HuH-7.5 (cell line): ENCODE data around the gene CALCOCO1.
"Not testable (repeated sequence)": the region's sequence is repeated elsewhere in the genome, so short reads cannot be mapped to it uniquely, and the experiment has no call there.

ENCODE experiments used
- DNase-seq: peaks from one replicate; pipeline ENCODE4 v3.0.0; 2011; ENCODE audit warnings: low spot score

The CALCOCO1 gene

GRCh38 chr12:53733807-53734200 is 6.6 kb upstream of the CALCOCO1 start:
- no peak for DNase-seq

GRCh38 chr12:53733051-53733806 is 6.0 kb upstream of the CALCOCO1 start:
- no peak for DNase-seq

DNA sequence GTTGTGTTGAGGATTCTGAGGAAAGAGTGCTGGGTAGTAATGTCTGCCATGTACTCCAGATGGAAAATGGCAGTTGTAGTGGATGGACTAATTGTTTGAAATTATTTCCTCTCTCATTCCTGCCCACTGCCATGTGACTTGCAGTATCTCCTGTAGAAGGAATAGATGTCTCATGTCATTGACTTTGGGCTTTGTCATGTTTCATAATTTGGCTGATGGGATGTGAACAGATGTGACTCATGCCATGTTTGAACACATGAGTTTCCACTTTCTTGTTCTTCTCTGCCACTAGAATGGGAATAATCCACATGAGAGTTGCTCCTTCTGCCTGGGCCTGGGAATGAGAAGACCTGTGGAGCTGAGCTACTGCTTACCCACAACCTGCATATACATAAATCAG is 2.4 kb upstream of the CALCOCO1 start:
- no peak for DNase-seq

- DNase-seq = no peak
Measured at GRCh38 chr12:53728206-53728605, 954 bp upstream of the CALCOCO1 start.

DNA sequence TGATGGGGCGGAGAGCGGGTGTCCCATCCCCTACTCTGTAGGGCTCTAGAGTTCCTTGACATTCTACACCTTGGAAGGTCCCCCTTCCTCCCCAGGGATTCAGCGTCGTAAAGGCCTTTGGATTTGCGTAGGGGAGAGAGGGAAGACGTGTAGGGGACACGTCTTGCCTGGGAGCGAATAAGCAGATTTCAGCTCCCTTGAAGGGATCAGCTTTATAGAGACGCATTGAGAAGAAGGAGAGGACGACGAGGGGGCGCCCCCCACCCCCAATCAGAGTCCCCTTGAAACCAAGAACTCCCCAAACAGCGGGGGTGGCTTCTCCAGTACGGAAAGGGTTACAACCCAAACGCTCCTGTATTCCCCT is 324 bp downstream of the CALCOCO1 start:
- no peak for DNase-seq

DNA sequence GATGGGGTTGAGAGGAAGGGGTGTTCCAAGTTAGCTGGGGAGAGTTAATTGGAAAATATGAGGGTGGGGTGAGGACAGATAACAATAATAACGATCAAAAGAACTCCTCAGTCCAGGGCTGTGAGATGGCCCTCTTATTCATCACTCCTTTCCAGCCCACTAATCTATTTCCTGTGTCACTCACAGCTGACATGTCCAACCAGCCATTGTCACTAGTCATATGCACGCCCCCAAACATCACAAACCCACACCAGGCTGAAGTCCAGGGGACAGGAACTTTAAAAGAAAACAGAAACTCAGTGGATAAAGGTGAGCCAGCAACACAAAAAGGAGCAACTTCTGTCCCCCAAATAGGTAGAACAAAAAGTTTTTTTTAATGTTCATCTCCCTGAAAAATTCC is 911 bp downstream of the CALCOCO1 start:
- no peak for DNase-seq

DNA sequence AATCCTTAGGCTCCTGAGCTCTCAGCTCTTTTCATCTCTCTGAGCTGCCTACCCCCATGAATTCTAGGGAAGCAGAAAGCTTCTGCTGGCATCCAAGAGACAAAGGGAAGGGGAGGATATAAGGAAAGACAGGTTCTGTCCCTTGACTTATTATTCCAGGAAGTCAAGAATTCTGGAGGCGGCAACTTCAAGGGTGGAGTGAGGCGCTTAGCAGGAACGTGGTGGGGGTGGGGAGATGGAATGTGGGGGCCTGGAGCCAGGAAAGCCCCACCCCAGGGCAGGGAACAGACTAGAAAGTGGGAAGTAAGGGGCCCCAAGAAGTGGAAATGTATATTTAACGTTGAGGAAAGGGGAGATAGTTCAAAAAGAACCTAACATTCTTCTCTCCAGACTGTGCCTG is 1.4 kb downstream of the CALCOCO1 start:
- no peak for DNase-seq

DNA sequence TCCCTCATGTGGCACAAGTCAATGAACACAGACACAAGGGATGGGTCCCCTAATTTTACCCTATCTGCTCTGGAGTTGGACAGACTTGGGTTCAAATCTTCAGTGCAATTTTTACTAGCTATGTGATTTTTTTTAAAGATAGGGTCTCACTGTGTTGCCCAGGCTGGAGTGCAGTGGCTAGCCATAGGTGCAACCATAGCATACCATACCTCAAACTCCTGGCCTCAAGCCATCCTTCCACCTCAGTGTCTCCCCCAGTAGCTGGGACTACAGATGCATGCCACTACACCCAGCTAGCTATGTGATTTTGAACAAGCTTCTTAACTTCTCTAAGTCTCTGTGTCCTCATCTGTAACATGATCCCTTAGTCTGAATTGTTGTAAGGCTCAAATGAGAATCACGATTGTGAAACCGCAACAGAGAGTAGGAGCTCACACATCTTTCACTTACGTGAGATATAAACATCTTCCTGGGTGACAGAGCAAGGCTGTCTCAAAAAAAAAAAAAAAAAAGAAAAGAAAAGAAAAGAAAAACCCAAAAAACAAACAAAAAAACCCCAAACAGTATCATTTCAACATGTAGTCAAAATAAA is 4.7 kb downstream of the CALCOCO1 start:
- DNase-seq = no peak

GRCh38 chr12:53720946-53721345 is 6.3 kb downstream of the CALCOCO1 start:
- DNase-seq = no peak

GRCh38 chr12:53719649-53720048 is 7.6 kb downstream of the CALCOCO1 start:
- no peak for DNase-seq

DNA sequence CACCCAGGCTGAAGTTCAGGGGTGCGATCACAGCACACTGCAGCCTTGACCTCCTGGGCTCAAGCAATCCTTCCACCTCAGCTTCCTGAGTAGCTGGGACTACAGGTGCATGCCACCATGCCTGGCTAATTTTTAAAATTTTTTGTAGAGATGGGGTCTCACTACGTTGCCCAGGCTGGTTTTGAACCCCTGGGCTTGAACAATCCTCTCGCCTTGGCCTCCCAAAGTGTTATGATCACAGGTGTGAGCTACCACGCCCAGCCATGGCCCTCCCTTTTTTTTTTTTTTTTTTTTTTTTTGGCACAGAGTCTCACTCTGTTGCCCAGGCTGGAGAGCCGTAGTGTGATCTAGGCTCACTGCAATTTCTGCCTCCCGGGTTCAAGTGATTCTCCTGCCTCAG is 8.7 kb downstream of the CALCOCO1 start:
- not testable (repeated sequence) for DNase-seq

- no peak for DNase-seq
Measured at GRCh38 chr12:53717319-53717718, 9.9 kb downstream of the CALCOCO1 start.

DNA sequence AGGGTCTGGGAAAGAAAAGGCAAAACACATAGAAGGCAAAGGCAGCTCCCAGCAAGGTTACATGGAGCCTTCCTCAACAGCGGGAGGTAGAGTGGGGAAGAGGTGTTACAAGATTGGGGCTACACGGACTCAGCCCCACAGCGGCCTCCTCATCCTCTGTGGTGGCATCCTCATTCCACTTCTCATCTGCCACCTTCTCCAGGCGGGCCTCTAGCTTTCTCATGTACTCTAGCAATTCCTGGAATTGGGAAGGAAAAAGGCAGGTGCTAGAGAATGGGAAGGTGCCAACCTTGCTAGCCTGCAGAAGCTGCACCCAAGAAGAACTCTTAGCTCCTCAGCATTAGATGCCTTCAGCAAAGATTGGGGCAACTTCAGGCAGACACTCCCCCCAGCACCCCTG is 13.2 kb downstream of the CALCOCO1 start:
- DNase-seq = no peak

DNA sequence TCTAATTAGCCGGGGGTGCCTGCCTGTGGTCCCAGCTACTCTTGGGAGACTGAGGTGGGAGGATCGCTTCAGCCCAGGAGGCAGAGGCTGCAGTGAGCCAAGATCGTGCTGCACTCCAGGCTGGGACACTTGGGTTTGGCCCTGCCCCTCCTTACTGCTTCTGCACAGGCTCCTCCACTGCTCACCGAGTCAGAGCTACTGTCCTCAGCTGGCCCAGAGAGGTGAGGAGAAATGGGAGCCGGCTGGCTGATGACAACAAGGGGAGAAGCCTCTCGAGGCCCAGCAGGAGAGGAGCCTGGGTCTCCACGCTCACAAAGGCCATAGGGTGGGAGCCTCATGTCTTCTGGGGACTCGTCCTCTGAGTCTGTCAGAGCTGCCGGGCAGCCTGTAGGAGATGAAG is 13.7 kb downstream of the CALCOCO1 start:
- DNase-seq = no peak

DNA sequence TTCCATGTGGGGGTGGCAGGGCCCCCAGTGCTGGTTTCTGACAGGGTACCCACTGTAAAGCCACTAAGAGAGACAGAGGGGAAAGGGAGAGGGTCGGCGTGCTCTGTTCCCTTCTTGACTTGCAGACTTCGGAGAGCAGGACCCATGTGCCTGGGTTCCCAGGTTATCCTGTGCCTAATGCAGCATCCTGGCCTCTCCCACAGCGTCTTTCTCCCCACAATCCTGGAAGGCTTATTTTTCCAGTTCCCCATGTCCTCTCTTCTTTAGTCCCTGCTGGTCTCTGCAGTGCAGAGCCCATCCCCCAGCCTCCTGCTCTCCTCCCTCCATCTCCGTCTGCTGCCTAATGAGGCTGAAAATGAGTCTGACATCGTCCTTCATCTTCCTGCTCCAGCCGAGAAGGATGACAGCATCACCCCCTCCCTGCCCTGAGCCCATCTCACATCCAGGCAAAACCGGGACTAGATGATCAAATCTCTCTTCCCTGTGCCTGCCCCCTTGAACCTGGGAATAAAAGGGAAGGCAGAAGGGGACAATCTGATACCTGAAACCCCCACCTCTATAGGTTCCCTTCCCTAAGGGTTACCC is 15.1 kb downstream of the CALCOCO1 start:
- no peak for DNase-seq

DNA sequence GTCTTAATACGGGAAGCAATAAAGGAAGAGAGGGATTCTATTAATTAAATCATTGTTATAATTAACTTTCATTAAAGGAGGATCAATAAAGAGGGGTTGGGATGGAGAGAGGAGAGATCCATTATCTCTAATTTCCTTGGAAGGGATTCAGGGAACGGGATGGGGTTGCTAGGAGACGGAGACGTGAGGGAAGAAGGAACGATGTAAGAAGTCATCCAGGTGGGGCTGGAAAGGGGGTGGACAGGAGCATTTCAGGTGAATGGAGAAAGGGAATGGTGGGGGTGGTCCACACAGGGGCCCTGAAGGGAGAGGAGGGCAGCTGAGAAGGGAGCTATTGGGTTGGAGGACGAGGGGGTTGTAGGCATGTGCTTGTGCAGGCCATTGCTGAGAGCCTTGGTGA is 17.2 kb downstream of the CALCOCO1 start:
- no peak for DNase-seq

DNA sequence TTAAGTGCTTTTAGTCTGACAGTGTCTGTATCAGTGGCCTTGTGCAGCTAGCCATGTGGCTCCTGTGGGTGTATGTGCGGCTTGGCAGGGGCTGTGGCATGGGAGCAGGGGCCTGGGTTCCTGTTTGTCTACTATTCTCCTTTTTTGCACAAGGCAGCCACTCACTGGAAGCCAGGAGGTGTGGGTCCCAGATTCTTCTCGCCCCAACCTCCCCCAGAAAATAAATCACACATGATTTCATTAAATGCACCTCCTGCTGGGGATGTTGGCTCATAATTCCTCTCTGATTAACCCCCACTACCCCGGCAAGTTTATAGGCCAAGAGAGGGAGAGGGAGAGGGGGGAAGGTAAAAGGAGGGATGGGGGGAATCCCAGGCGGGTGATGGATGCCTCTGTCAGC is 17.6 kb downstream of the CALCOCO1 start:
- DNase-seq = no peak

DNA sequence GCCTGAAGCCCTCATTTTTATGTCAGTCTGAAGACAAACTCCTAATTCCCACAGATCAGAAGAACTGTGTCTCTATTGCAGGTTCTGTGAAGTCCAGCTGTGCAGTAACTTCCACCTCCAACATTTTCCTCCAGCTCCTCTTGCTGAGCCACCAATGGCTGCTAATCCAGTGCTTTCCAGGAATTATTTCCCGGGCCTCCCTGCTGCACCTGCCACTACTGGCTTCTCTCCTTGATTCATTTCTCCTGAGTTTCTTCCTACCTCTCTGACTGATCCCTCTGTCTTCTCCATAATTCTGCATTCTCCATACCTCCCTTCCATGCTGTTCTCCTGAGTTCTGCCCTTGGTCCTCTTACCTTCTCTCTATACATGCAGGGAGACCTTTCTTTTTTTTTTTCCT is 21.2 kb downstream of the CALCOCO1 start:
- DNase-seq = no peak

DNA sequence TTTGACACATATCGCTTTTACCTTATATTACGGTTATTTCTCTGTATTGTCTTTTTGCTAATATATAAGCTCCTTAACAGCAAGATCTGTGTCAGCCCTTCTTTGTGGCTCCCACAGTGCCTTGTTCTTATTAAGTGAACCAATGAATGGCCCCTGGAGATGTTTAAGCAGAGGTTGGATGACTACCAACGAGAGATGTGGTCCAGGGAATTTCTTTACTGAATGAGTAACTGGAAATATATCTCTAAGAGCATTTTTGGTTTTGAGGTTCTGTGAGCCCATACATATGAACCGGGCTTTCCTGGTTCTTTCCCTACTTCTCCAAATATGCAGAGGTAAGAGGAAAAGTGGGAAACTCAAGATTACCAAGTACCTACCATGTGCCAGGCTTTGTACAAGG is 23.5 kb downstream of the CALCOCO1 start:
- DNase-seq = no peak

- peak; percentile 76 for DNase-seq
Measured at GRCh38 chr12:53701518-53702264, 25.6 kb downstream of the CALCOCO1 start.

- no peak for DNase-seq
Measured at GRCh38 chr12:53700567-53700966, 26.7 kb downstream of the CALCOCO1 start.

- DNase-seq = no peak
Measured at GRCh38 chr12:53699678-53700025, 27.6 kb downstream of the CALCOCO1 start.
